GM23248 (cell line): ENCODE results near the gene PDCD1LG2. TPM values are rescaled to one million over a fixed set of nuclear protein-coding genes. Genes with fewer than 3 reads are reported as not detected.
"Not testable (repeated sequence)": the region's sequence is repeated elsewhere in the genome, so short reads cannot be mapped to it uniquely, and the experiment has no call there.

ENCODE experiments used
- DNase-seq: peaks from one replicate; pipeline ENCODE4 v3.0.0-alpha.2; 2015
- H2AFZ ChIP-seq: fragments of 200-600 bp; sonication (generic); 2 replicates; pipeline ENCODE4 v1.6.1; 2016; ENCODE audit warnings: antibody characterized with exemption
- H3F3A ChIP-seq: fragments of 200-600 bp; sonication (generic); 2 replicates; pipeline ENCODE4 v1.6.1; 2016; ENCODE audit warnings: mild to moderate bottlenecking, antibody characterized with exemption, mixed run types; ENCODE audit not compliant: insufficient read depth
- H3K27ac ChIP-seq: fragments of 200-600 bp; sonication (generic); 2 replicates; pipeline ENCODE4 v1.5.1; 2016; ENCODE audit warnings: mild to moderate bottlenecking
- H3K27me3 ChIP-seq: fragments of 200-600 bp; sonication (generic); replicated peaks from 2 replicates; pipeline ENCODE4 v1.6.1; 2016; ENCODE audit warnings: mild to moderate bottlenecking; ENCODE audit not compliant: insufficient read depth
- H3K36me3 ChIP-seq: fragments of 200-600 bp; sonication (generic); 2 replicates; pipeline ENCODE4 v1.6.1; 2016; ENCODE audit warnings: low read depth, mild to moderate bottlenecking
- H3K4me1 ChIP-seq: fragments of 200-600 bp; sonication (generic); 2 replicates; pipeline ENCODE4 v1.6.1; 2016; ENCODE audit warnings: mild to moderate bottlenecking; ENCODE audit not compliant: insufficient read depth
- H3K4me2 ChIP-seq: fragments of 200-600 bp; sonication (generic); one replicate; pipeline ENCODE4 v1.6.1; 2016; ENCODE audit warnings: mild to moderate bottlenecking; ENCODE audit not compliant: unreplicated experiment
- H3K4me3 ChIP-seq: fragments of 200-600 bp; sonication (generic); 2 replicates; pipeline ENCODE4 v1.5.1; 2016; ENCODE audit warnings: mild to moderate bottlenecking
- H3K79me2 ChIP-seq: fragments of 200-600 bp; sonication (generic); 2 replicates; pipeline ENCODE4 v1.6.1; 2016; ENCODE audit warnings: mild to moderate bottlenecking; ENCODE audit not compliant: insufficient read depth
- H3K9ac ChIP-seq: fragments of 200-600 bp; sonication (generic); 2 replicates; pipeline ENCODE4 v1.6.1; 2016; ENCODE audit warnings: mild to moderate bottlenecking
- H3K9me2 ChIP-seq: fragments of 200-600 bp; sonication (generic); 2 replicates; pipeline ENCODE4 v1.6.1; 2016; ENCODE audit warnings: mixed run types, mild to moderate bottlenecking, moderate library complexity; ENCODE audit not compliant: insufficient read depth
- H3K9me3 ChIP-seq: fragments of 200-600 bp; sonication (generic); one replicate; pipeline ENCODE4 v1.6.1; 2017; ENCODE audit warnings: low read depth
- H4K20me1 ChIP-seq: fragments of 200-600 bp; sonication (generic); 2 replicates; pipeline ENCODE4 v1.6.0; 2016; ENCODE audit not compliant: insufficient read depth
- EZH2 ChIP-seq: fragments of 200-600 bp; sonication (generic); IDR thresholded peaks from 2 replicates; pipeline ENCODE4 v1.6.1; 2018; ENCODE audit warnings: antibody characterized with exemption, mild to moderate bottlenecking; ENCODE audit not compliant: insufficient read depth, poor library complexity, severe bottlenecking
- EZH2phosphoT487 ChIP-seq: fragments of 200-600 bp; sonication (generic); IDR thresholded peaks from 2 replicates; pipeline ENCODE4 v1.6.1; 2018; ENCODE audit warnings: antibody characterized with exemption, moderate library complexity, mild to moderate bottlenecking, low read depth; ENCODE audit not compliant: insufficient read depth
- WGBS, 2 experiments: methylation state at CpG; one replicate each; pipeline ENCODE4 v1.1.6; 2015 to 2017; ENCODE audit warnings: low lambda C conversion rate in 2 of 2, low coverage in 1 of 2; ENCODE audit errors: missing lambda C conversion rate in 2 of 2; 5-methylcytosine and 5-hydroxymethylcytosine counted together
- in situ Hi-C: fragments of 300-500 bp; cut with MboI; formaldehyde crosslinking; loops from 2 replicates; pipeline ENCODE4 v1.15.0; 2020
- polyA plus RNA-seq: library from polyadenylated mRNA; unstranded; fragments of >200 nt; fragmentation: Nextera tagmentation; extraction: Ambion mirVana; gene quantifications from 2 replicates; pipeline ENCODE4 v1.2.1, GENCODE V29; 2016
- total RNA-seq: library from RNA; depleted of rRNA; stranded (reverse); fragments of >200 nt; shearing (Covaris generic); gene quantifications from 2 replicates; pipeline ENCODE4 v1.2.3, GENCODE V29; 2014

PDCD1LG2 gene
- total and polyA plus RNA-seq, 2 experiments from 2014 or later, result 31.7 to 34.7 TPM

GRCh38 chr9:5489630-5490490 is 20.5 kb upstream of the PDCD1LG2 start:
- WGBS, 2 experiments, result 90 to 93% methylated on average over 9 of the region's 9 CpGs
- H3K4me1 ChIP-seq, result peaks cover 15% of the 10 kb centered on the region
- H3K79me2 ChIP-seq, result no peaks in the 10 kb centered on the region
- no peak overlapping the region for H2AFZ ChIP-seq
- no peak overlapping the region for H3K4me3 ChIP-seq
- in situ Hi-C loops, result no loop called here
- peaks cover 18% of the 10 kb centered on the region for H3F3A ChIP-seq
- no peaks in the 10 kb centered on the region for H3K9me3 ChIP-seq
- H3K4me2 ChIP-seq, result no peak overlapping the region
- TF ChIP-seq EZH2 (no peak), EZH2phosphoT487 (no peak)
- H3K9ac ChIP-seq, result no peak overlapping the region
- H3K36me3 ChIP-seq, result no peaks in the 10 kb centered on the region
- no peak overlapping the region for H3K27ac ChIP-seq
- DNase-seq, result no peak
- no peaks in the 10 kb centered on the region for H4K20me1 ChIP-seq
- no peaks in the 10 kb centered on the region for H3K9me2 ChIP-seq
- H3K27me3 ChIP-seq, result no peaks in the 10 kb centered on the region

GRCh38 chr9:5492965-5493678 is 17.2 kb upstream of the PDCD1LG2 start:
- Histone ChIP-seq H3F3A (peaks cover 20% of the 10 kb centered on the region), H3K4me3 (no peak overlapping the region), H3K9me3 (no peaks in the 10 kb centered on the region), H3K4me1 (peaks cover 15% of the 10 kb centered on the region), H3K4me2 (no peak overlapping the region), H3K36me3 (no peaks in the 10 kb centered on the region), H3K79me2 (no peaks in the 10 kb centered on the region), H3K27ac (peak overlapping the region; percentile 92), H3K9ac (no peak overlapping the region), H4K20me1 (no peaks in the 10 kb centered on the region), H3K9me2 (no peaks in the 10 kb centered on the region), H2AFZ (peak overlapping the region; percentile 79), H3K27me3 (no peaks in the 10 kb centered on the region)
- no peak for DNase-seq
- TF ChIP-seq EZH2phosphoT487 (no peak), EZH2 (no peak)
- WGBS, 2 experiments, result 97 to 100% methylated on average over 1 of the region's 1 CpG
- in situ Hi-C loops, result no loop called here

GRCh38 chr9:5493679-5494511 is 16.4 kb upstream of the PDCD1LG2 start:
- peak overlapping the region; percentile 79 for H2AFZ ChIP-seq
- peak overlapping the region; percentile 66 for H3K9ac ChIP-seq
- H3K36me3 ChIP-seq, result no peaks in the 10 kb centered on the region
- DNase-seq, result peak; percentile 92
- H3K4me3 ChIP-seq, result peak overlapping the region; percentile 40
- H3K79me2 ChIP-seq, result no peaks in the 10 kb centered on the region
- peak overlapping the region; percentile 92 for H3K27ac ChIP-seq
- no peaks in the 10 kb centered on the region for H3K9me3 ChIP-seq
- 42 to 45% methylated on average over 8 of the region's 8 CpGs for WGBS, 2 experiments
- no peaks in the 10 kb centered on the region for H4K20me1 ChIP-seq
- H3K9me2 ChIP-seq, result no peaks in the 10 kb centered on the region
- H3K27me3 ChIP-seq, result no peaks in the 10 kb centered on the region
- H3F3A ChIP-seq, result peaks cover 20% of the 10 kb centered on the region
- peaks cover 15% of the 10 kb centered on the region for H3K4me1 ChIP-seq
- TF ChIP-seq EZH2phosphoT487 (no peak), EZH2 (no peak)
- peak overlapping the region; percentile 74 for H3K4me2 ChIP-seq
- in situ Hi-C loops, result no loop called here

- Histone ChIP-seq H3K4me1 (peaks cover 17% of the 10 kb centered on the region), H3F3A (peaks cover 20% of the 10 kb centered on the region), H3K27ac (0 out of 2 replicates have a peak overlapping the region, but pooled peaks have one; percentile 92)
- 95 to 98% methylated on average over 3 of the region's 3 CpGs for WGBS, 2 experiments
- H3K9me2 ChIP-seq, H3K9me3 ChIP-seq, H3K36me3 ChIP-seq, H3K4me2 ChIP-seq, H3K9ac ChIP-seq, H3K79me2 ChIP-seq, DNase-seq, H4K20me1 ChIP-seq, in situ Hi-C loops, H3K4me3 ChIP-seq, H2AFZ ChIP-seq, H3K27me3 ChIP-seq: not testable (repeated sequence)
Measured at GRCh38 chr9:5494765-5495164, 15.6 kb upstream of the PDCD1LG2 start.
